HG03097 (cell line): Measurements from ENCODE around the gene ATRNL1.
"Not testable (repeated sequence)": the region's sequence is repeated elsewhere in the genome, so short reads cannot be mapped to it uniquely, and the experiment has no call there.

Experiments used
- ATAC-seq: cut with Tn5 transposase; IDR thresholded peaks from one replicate; pipeline ENCODE4 v1.9.1; 2021; ENCODE audit not compliant: unreplicated experiment, low FRiP score

Gene ATRNL1

GRCh38 chr10:115173915-115174443 is 80.8 kb downstream of the ATRNL1 start:
- no peak for ATAC-seq

- not testable (repeated sequence) for ATAC-seq
These were observed 114.1 kb downstream of the ATRNL1 start for GRCh38 chr10:115207276-115207675.

GRCh38 chr10:115209133-115209532 is 116.0 kb downstream of the ATRNL1 start:
- no peak for ATAC-seq

GRCh38 chr10:115214829-115215228 is 121.7 kb downstream of the ATRNL1 start:
- ATAC-seq = no peak

GRCh38 chr10:115219203-115219602 is 126.0 kb downstream of the ATRNL1 start:
- no peak for ATAC-seq

GRCh38 chr10:115222039-115222438 is 128.9 kb downstream of the ATRNL1 start:
- ATAC-seq = no peak

- ATAC-seq = no peak
These were observed 146.6 kb downstream of the ATRNL1 start for GRCh38 chr10:115239761-115240160.

GRCh38 chr10:115250784-115251183 is 157.6 kb downstream of the ATRNL1 start:
- no peak for ATAC-seq

GRCh38 chr10:115253765-115254164 is 160.6 kb downstream of the ATRNL1 start:
- ATAC-seq = not testable (repeated sequence)

- ATAC-seq = no peak
These were observed 179.3 kb downstream of the ATRNL1 start for GRCh38 chr10:115272482-115272881.

GRCh38 chr10:115278294-115278693 is 185.1 kb downstream of the ATRNL1 start:
- no peak for ATAC-seq

- no peak for ATAC-seq
These were observed 202.1 kb downstream of the ATRNL1 start for GRCh38 chr10:115295213-115295805.

GRCh38 chr10:115300080-115300479 is 206.9 kb downstream of the ATRNL1 start:
- ATAC-seq = no peak

GRCh38 chr10:115319669-115320068 is 226.5 kb downstream of the ATRNL1 start:
- not testable (repeated sequence) for ATAC-seq

- no peak for ATAC-seq
These were observed 228.2 kb downstream of the ATRNL1 start for GRCh38 chr10:115321360-115321759.

GRCh38 chr10:115328331-115328730 is 235.2 kb downstream of the ATRNL1 start:
- ATAC-seq = no peak

- ATAC-seq = no peak
These were observed 242.2 kb downstream of the ATRNL1 start for GRCh38 chr10:115335366-115335765.

GRCh38 chr10:115355162-115355760 is 262.1 kb downstream of the ATRNL1 start:
- peak; percentile 57 for ATAC-seq

GRCh38 chr10:115367920-115368319 is 274.8 kb downstream of the ATRNL1 start:
- not testable (repeated sequence) for ATAC-seq

- ATAC-seq = no peak
These were observed 285.9 kb downstream of the ATRNL1 start for GRCh38 chr10:115379064-115379463.

GRCh38 chr10:115384665-115385064 is 291.5 kb downstream of the ATRNL1 start:
- ATAC-seq = no peak

- ATAC-seq = no peak
These were observed 297.4 kb downstream of the ATRNL1 start for GRCh38 chr10:115390607-115391006.
